Effector memory CD8-positive, alpha-beta T cell (primary cell): ENCODE measurements around the gene CD48.

Source experiments
- ATAC-seq: fragments of 150-1000 bp; cut with Tn5 transposase; replicated peaks from 2 replicates; pipeline ENCODE4 v1.10.0; 2021; ENCODE audit warnings: mild to moderate bottlenecking, moderate library complexity
- DNase-seq, 3 experiments: peaks; one replicate each; pipeline ENCODE4 v3.0.0; 2021
- H3K27ac Mint-ChIP-seq, 2 donors: one replicate each; pipeline ENCODE4 v1.8.0; 2022; ENCODE audit warnings: mild to moderate bottlenecking in 2 of 2, mixed read lengths in 2 of 2, moderate library complexity in 2 of 2
- H3K27me3 Mint-ChIP-seq, 2 donors: one replicate each; pipeline ENCODE4 v1.8.0; 2022; ENCODE audit warnings: mixed read lengths in 2 of 2
- H3K36me3 Mint-ChIP-seq: one replicate; pipeline ENCODE4 v1.8.0; 2022; ENCODE audit warnings: mild to moderate bottlenecking, moderate library complexity, mixed read lengths; ENCODE audit not compliant: insufficient read depth
- H3K4me1 Mint-ChIP-seq, 2 donors: one replicate each; pipeline ENCODE4 v1.8.0; 2022; ENCODE audit warnings: low read depth in 2 of 2, mixed read lengths in 2 of 2
- H3K4me3 Mint-ChIP-seq, 2 donors: one replicate each; pipeline ENCODE4 v1.8.0; 2022; ENCODE audit warnings: mild to moderate bottlenecking in 2 of 2, mixed read lengths in 2 of 2, moderate library complexity in 2 of 2
- H3K9me3 Mint-ChIP-seq, 2 donors: one replicate each; pipeline ENCODE4 v1.8.0; 2022; ENCODE audit warnings: mixed read lengths in 2 of 2

CD48 gene

GRCh38 chr1:160643138-160643537, 68.5 kb downstream of the CD48 start:
- Mint-ChIP-seq H3K4me3 (peak overlapping the region; percentile 93 to 97), H3K27me3 (no peaks in the 10 kb centered on the region), H3K9me3 (no peaks in the 10 kb centered on the region), H3K36me3 (peaks cover 35% of the 10 kb centered on the region), H3K27ac (peak overlapping the region; percentile 93 to 98), H3K4me1 (peaks cover 60 to 72% of the 10 kb centered on the region in 2 donors)
- ATAC-seq (no peak), DNase-seq (no peak)

- Mint-ChIP-seq H3K27ac (peak overlapping the region; percentile 86 to 98), H3K36me3 (peaks cover 42% of the 10 kb centered on the region), H3K9me3 (no peaks in the 10 kb centered on the region), H3K4me3 (peak overlapping the region; percentile 93 to 97), H3K27me3 (no peaks in the 10 kb centered on the region), H3K4me1 (peaks cover 62 to 70% of the 10 kb centered on the region in 2 donors)
- no peak for DNase-seq
- ATAC-seq: no peak
Observed at GRCh38 chr1:160642281-160642644, 69.4 kb downstream of the CD48 start.

- H3K36me3 Mint-ChIP-seq: peaks cover 44% of the 10 kb centered on the region
- no peak for DNase-seq
Observed at GRCh38 chr1:160641323-160642280, 70.0 kb downstream of the CD48 start.

GRCh38 chr1:160640359-160641123, 71.1 kb downstream of the CD48 start:
- Mint-ChIP-seq H3K27ac (peak overlapping the region; percentile 86 to 98), H3K9me3 (no peaks in the 10 kb centered on the region), H3K4me3 (peak overlapping the region; percentile 93 to 97), H3K27me3 (no peaks in the 10 kb centered on the region), H3K36me3 (peaks cover 47% of the 10 kb centered on the region), H3K4me1 (peaks cover 62 to 74% of the 10 kb centered on the region in 2 donors)
- no peak for DNase-seq
- ATAC-seq: peak; percentile 43

More at GRCh38 chr1:160641323-160642280, 70.0 kb downstream of the CD48 start:
- peak overlapping the region; percentile 86 to 98 for H3K27ac Mint-ChIP-seq
- H3K27me3 Mint-ChIP-seq: no peaks in the 10 kb centered on the region
- peak; percentile 21 for ATAC-seq
- H3K9me3 Mint-ChIP-seq: no peaks in the 10 kb centered on the region
- peaks cover 62 to 75% of the 10 kb centered on the region in 2 donors for H3K4me1 Mint-ChIP-seq
- H3K4me3 Mint-ChIP-seq: peak overlapping the region; percentile 93 to 97

GRCh38 chr1:160639652-160640051, 72.0 kb downstream of the CD48 start:
- Mint-ChIP-seq H3K36me3 (peaks cover 50% of the 10 kb centered on the region), H3K4me3 (peak overlapping the region; percentile 74 to 97), H3K27ac (peak overlapping the region; percentile 86 to 91), H3K27me3 (no peaks in the 10 kb centered on the region), H3K9me3 (no peaks in the 10 kb centered on the region), H3K4me1 (peaks cover 61 to 77% of the 10 kb centered on the region in 2 donors)
- DNase-seq (no peak), ATAC-seq (no peak)

GRCh38 chr1:160638926-160639325, 72.7 kb downstream of the CD48 start:
- ATAC-seq (no peak), DNase-seq (no peak)
- Mint-ChIP-seq H3K36me3 (peaks cover 54% of the 10 kb centered on the region), H3K27me3 (no peaks in the 10 kb centered on the region), H3K27ac (peak overlapping the region; percentile 86 to 91), H3K4me1 (peaks cover 60 to 79% of the 10 kb centered on the region in 2 donors), H3K4me3 (peak overlapping the region; percentile 74 to 97), H3K9me3 (no peaks in the 10 kb centered on the region)

- ATAC-seq: no peak
- H3K27ac Mint-ChIP-seq: peak overlapping the region; percentile 86 to 91
- peaks cover 58% of the 10 kb centered on the region for H3K36me3 Mint-ChIP-seq
Observed at GRCh38 chr1:160638540-160638857, 73.1 kb downstream of the CD48 start.

GRCh38 chr1:160637821-160638539, 73.6 kb downstream of the CD48 start:
- H3K27me3 Mint-ChIP-seq: no peaks in the 10 kb centered on the region
- DNase-seq (peak; percentile 57 to 63 (median 60)), ATAC-seq (peak; percentile 86)
- H3K4me3 Mint-ChIP-seq: peak overlapping the region; percentile 74 to 97
- peak overlapping the region; percentile 86 to 91 for H3K27ac Mint-ChIP-seq
- peaks cover 69 to 81% of the 10 kb centered on the region in 2 donors for H3K4me1 Mint-ChIP-seq
- no peaks in the 10 kb centered on the region for H3K9me3 Mint-ChIP-seq
- H3K36me3 Mint-ChIP-seq: peaks cover 60% of the 10 kb centered on the region

More at GRCh38 chr1:160638540-160638857, 73.1 kb downstream of the CD48 start:
- DNase-seq: no peak
- no peaks in the 10 kb centered on the region for H3K27me3 Mint-ChIP-seq
- H3K9me3 Mint-ChIP-seq: no peaks in the 10 kb centered on the region
- H3K4me3 Mint-ChIP-seq: peak overlapping the region; percentile 74 to 97
- peaks cover 64 to 81% of the 10 kb centered on the region in 2 donors for H3K4me1 Mint-ChIP-seq

- Mint-ChIP-seq H3K36me3 (peaks cover 62% of the 10 kb centered on the region), H3K9me3 (no peaks in the 10 kb centered on the region), H3K4me3 (peak overlapping the region; percentile 74 to 97), H3K4me1 (peaks cover 69 to 80% of the 10 kb centered on the region in 2 donors), H3K27me3 (no peaks in the 10 kb centered on the region), H3K27ac (peak overlapping the region in 1 of 2 donors; percentile 86)
- DNase-seq: no peak
- ATAC-seq: no peak
Observed at GRCh38 chr1:160637065-160637464, 74.6 kb downstream of the CD48 start.

- ATAC-seq: peak; percentile 39
- H3K27me3 Mint-ChIP-seq: no peaks in the 10 kb centered on the region
- peak in 1 of 3 experiments; percentile 21 for DNase-seq
- no peaks in the 10 kb centered on the region for H3K9me3 Mint-ChIP-seq
- peaks cover 64% of the 10 kb centered on the region for H3K36me3 Mint-ChIP-seq
- H3K4me3 Mint-ChIP-seq: peak overlapping the region; percentile 74 to 97
- peaks cover 70 to 80% of the 10 kb centered on the region in 2 donors for H3K4me1 Mint-ChIP-seq
- peak overlapping the region in 1 of 2 donors; percentile 8 for H3K27ac Mint-ChIP-seq
Observed at GRCh38 chr1:160636547-160636946, 75.1 kb downstream of the CD48 start.

- H3K36me3 Mint-ChIP-seq: peaks cover 68% of the 10 kb centered on the region
- H3K9me3 Mint-ChIP-seq: no peaks in the 10 kb centered on the region
- H3K27ac Mint-ChIP-seq: peak overlapping the region in 1 of 2 donors; percentile 44
- no peak for DNase-seq
- H3K4me1 Mint-ChIP-seq: peaks cover 71 to 81% of the 10 kb centered on the region in 2 donors
- ATAC-seq: no peak
- H3K27me3 Mint-ChIP-seq: no peaks in the 10 kb centered on the region
- peak overlapping the region; percentile 44 to 97 for H3K4me3 Mint-ChIP-seq
Observed at GRCh38 chr1:160636076-160636475, 75.5 kb downstream of the CD48 start.

GRCh38 chr1:160634543-160635491, 76.8 kb downstream of the CD48 start:
- DNase-seq (no peak), ATAC-seq (no peak)
- peak overlapping the region in 1 of 2 donors; percentile 92 for H3K27ac Mint-ChIP-seq
- peaks cover 75 to 82% of the 10 kb centered on the region in 2 donors for H3K4me1 Mint-ChIP-seq
- peak overlapping the region; percentile 72 for H3K4me3 Mint-ChIP-seq
- no peaks in the 10 kb centered on the region for H3K27me3 Mint-ChIP-seq
- no peaks in the 10 kb centered on the region for H3K9me3 Mint-ChIP-seq
- H3K36me3 Mint-ChIP-seq: peaks cover 70% of the 10 kb centered on the region
